IMR-90 (cell line): ENCODE data around the gene TMEM263. TPM values are rescaled to one million over a fixed set of nuclear protein-coding genes. Genes with fewer than 3 reads are reported as not detected.

Experiments
- ATAC-seq: fragments of 200-7000 bp; cut with Tn5 transposase; 2 replicates; pipeline ENCODE4 v1.9.1; 2020; ENCODE audit warnings: low read depth, mild to moderate bottlenecking, moderate library complexity
- BruUV-seq: library from RNA; stranded (reverse); fragments of 400-500 nt; replicated peaks from 2 replicates; lab custom pipeline; 2021; lab: Mats Ljungman, UMichigan
- CTCF ChIA-PET: fragments of 300-600 bp; formaldehyde crosslinking; extraction: SDS; loops from one replicate; lab custom pipeline; 2021; ENCODE audit warnings: antibody characterized with exemption; lab: Yijun Ruan, JAX
- POLR2A ChIA-PET: fragments of 300-600 bp; sonication (Branson Sonifier 250); formaldehyde crosslinking; loops from one replicate; lab custom pipeline; 2022; ENCODE audit warnings: antibody characterized with exemption; ENCODE audit not compliant: unreplicated experiment; lab: Charles Lee
- DNase-seq: peaks from one replicate; pipeline ENCODE4 v3.0.0; 2013
- H2AFZ ChIP-seq: replicated peaks from 2 replicates; pipeline ENCODE3; 2013; ENCODE audit warnings: low read length, mild to moderate bottlenecking; ENCODE audit not compliant: poor library complexity
- H2AK5ac ChIP-seq: 2 replicates; pipeline ENCODE4 v1.6.1; 2013; ENCODE audit warnings: low read depth, low read length, inconsistent platforms
- H2AK9ac ChIP-seq: replicated peaks from 2 replicates; pipeline ENCODE3; 2013; ENCODE audit warnings: mild to moderate bottlenecking, low read depth, low read length, moderate library complexity; ENCODE audit not compliant: poor library complexity
- H2BK120ac ChIP-seq: 2 replicates; pipeline ENCODE4 v1.6.1; 2013; ENCODE audit warnings: low read depth, low read length, inconsistent platforms
- H2BK15ac ChIP-seq: 3 replicates; pipeline ENCODE4 v1.6.1; 2013; ENCODE audit warnings: low read depth, low read length, inconsistent platforms
- H2BK20ac ChIP-seq: 2 replicates; pipeline ENCODE4 v1.6.1; 2013; ENCODE audit warnings: low read depth, mild to moderate bottlenecking, inconsistent platforms, low read length, moderate library complexity
- H2BK5ac ChIP-seq: 2 replicates; pipeline ENCODE4 v1.6.1; 2013; ENCODE audit warnings: mild to moderate bottlenecking, low read depth, low read length, inconsistent platforms; ENCODE audit not compliant: poor library complexity, severe bottlenecking
- H3K14ac ChIP-seq: replicated peaks from 2 replicates; pipeline ENCODE4 v1.6.1; 2013; ENCODE audit warnings: low read depth, low read length, inconsistent platforms
- H3K18ac ChIP-seq: 2 replicates; pipeline ENCODE4 v1.6.1; 2013; ENCODE audit warnings: low read depth, low read length, control low read depth
- H3K23ac ChIP-seq: 2 replicates; pipeline ENCODE4 v1.6.1; 2013; ENCODE audit warnings: low read depth, low read length, inconsistent platforms
- H3K27ac ChIP-seq: 2 replicates; pipeline ENCODE4 v1.5.1; 2013; ENCODE audit warnings: mild to moderate bottlenecking, control low read depth, low read length; ENCODE audit not compliant: insufficient read depth
- H3K27me3 ChIP-seq: 2 replicates; pipeline ENCODE4 v1.6.1; 2013; ENCODE audit warnings: low read length; ENCODE audit not compliant: control insufficient read depth, insufficient read depth
- H3K36me3 ChIP-seq: 2 replicates; pipeline ENCODE4 v1.6.1; 2013; ENCODE audit warnings: low read length, mixed read lengths; ENCODE audit not compliant: control insufficient read depth, insufficient read depth
- H3K4ac ChIP-seq: 2 replicates; pipeline ENCODE4 v1.6.1; 2013; ENCODE audit warnings: low read depth, low read length, inconsistent platforms
- H3K4me1 ChIP-seq: 2 replicates; pipeline ENCODE4 v1.6.1; 2013; ENCODE audit warnings: low read length, mixed read lengths; ENCODE audit not compliant: control insufficient read depth, insufficient read depth
- H3K4me2 ChIP-seq: 2 replicates; pipeline ENCODE4 v1.6.1; 2013; ENCODE audit warnings: low read depth, mild to moderate bottlenecking, control low read depth, low read length, moderate library complexity
- H3K4me3 ChIP-seq: 2 replicates; pipeline ENCODE4 v1.5.1; 2013; ENCODE audit warnings: low read depth, mild to moderate bottlenecking, control low read depth, low read length, moderate library complexity; ENCODE audit not compliant: insufficient read depth
- H3K56ac ChIP-seq: 2 replicates; pipeline ENCODE4 v1.6.1; 2013; ENCODE audit warnings: low read length, inconsistent platforms; ENCODE audit not compliant: insufficient read depth; ENCODE audit errors: extremely low read depth
- H3K79me1 ChIP-seq, 2 experiments: 2 replicates each; pipeline ENCODE4 v1.6.1; 2013; ENCODE audit warnings: low read length in 2 of 2, inconsistent platforms in 1 of 2, low read depth in 1 of 2
- H3K9ac ChIP-seq: 2 replicates; pipeline ENCODE4 v1.6.1; 2013; ENCODE audit warnings: low read depth, low read length, control low read depth
- H3K9me1 ChIP-seq: 2 replicates; pipeline ENCODE4 v1.6.1; 2013; ENCODE audit warnings: low read length, inconsistent platforms; ENCODE audit not compliant: insufficient read depth
- H3K9me3 ChIP-seq: 2 replicates; pipeline ENCODE4 v1.6.1; 2013; ENCODE audit warnings: low read length; ENCODE audit not compliant: control insufficient read depth, insufficient read depth
- H4K20me1 ChIP-seq: 2 replicates; pipeline ENCODE4 v1.6.1; 2013; ENCODE audit warnings: low read length, inconsistent platforms; ENCODE audit not compliant: insufficient read depth
- H4K5ac ChIP-seq: 2 replicates; pipeline ENCODE4 v1.6.1; 2013; ENCODE audit warnings: mild to moderate bottlenecking, low read depth, low read length, control low read depth
- H4K8ac ChIP-seq, 2 experiments: 2 replicates each; pipeline ENCODE4 v1.6.1; 2013; ENCODE audit warnings: low read depth in 2 of 2, low read length in 2 of 2, control low read depth in 1 of 2, inconsistent platforms in 1 of 2
- H4K91ac ChIP-seq: 2 replicates; pipeline ENCODE4 v1.6.1; 2013; ENCODE audit warnings: low read depth, low read length, inconsistent platforms; ENCODE audit not compliant: insufficient read depth
- BHLHE40 ChIP-seq: fragments of 150-350 bp; IDR thresholded peaks from 2 replicates; pipeline ENCODE4 v1.6.1; 2016; ENCODE audit warnings: mild to moderate bottlenecking, low read depth, low read length
- CEBPB ChIP-seq: IDR thresholded peaks from 2 replicates; pipeline ENCODE4 v1.6.1; 2012; ENCODE audit warnings: low read depth, low read length, improper control_type of control experiment
- FOS ChIP-seq: fragments of 150-350 bp; IDR thresholded peaks from 2 replicates; pipeline ENCODE4 v1.6.1; 2016; ENCODE audit warnings: low read depth, low read length
- MAFK ChIP-seq: IDR thresholded peaks from 2 replicates; pipeline ENCODE4 v1.6.1; 2012; ENCODE audit warnings: low read depth, low read length, improper control_type of control experiment
- MAZ ChIP-seq: IDR thresholded peaks from 2 replicates; pipeline ENCODE4 v1.6.1; 2012; ENCODE audit warnings: low read depth, mild to moderate bottlenecking, low read length, improper control_type of control experiment, moderate library complexity, borderline replicate concordance
- MXI1 ChIP-seq: IDR thresholded peaks from 2 replicates; pipeline ENCODE4 v1.6.1; 2012; ENCODE audit warnings: low read depth, mild to moderate bottlenecking, low read length, moderate library complexity, borderline replicate concordance
- NFE2L2 ChIP-seq: fragments of 150-350 bp; IDR thresholded peaks from 2 replicates; pipeline ENCODE4 v1.6.1; 2016; ENCODE audit warnings: low read depth, mild to moderate bottlenecking, low read length
- POLR2A ChIP-seq: IDR thresholded peaks from 2 replicates; pipeline ENCODE4 v1.6.1; 2012; ENCODE audit warnings: mild to moderate bottlenecking, low read depth, low read length
- RAD21 ChIP-seq: IDR thresholded peaks from 2 replicates; pipeline ENCODE4 v1.6.1; 2012; ENCODE audit warnings: low read length, improper control_type of control experiment
- RCOR1 ChIP-seq: IDR thresholded peaks from 2 replicates; pipeline ENCODE4 v1.6.1; 2012; ENCODE audit warnings: mild to moderate bottlenecking, low read length, improper control_type of control experiment; ENCODE audit not compliant: insufficient replicate concordance
- RFX5 ChIP-seq: IDR thresholded peaks from 2 replicates; pipeline ENCODE4 v1.8.0; 2012; ENCODE audit warnings: low read depth, mild to moderate bottlenecking, low read length, moderate library complexity
- SMC3 ChIP-seq: fragments of 150-350 bp; IDR thresholded peaks from 2 replicates; pipeline ENCODE4 v1.6.1; 2016; ENCODE audit warnings: low read depth, mild to moderate bottlenecking, antibody characterized with exemption, low read length, moderate library complexity
- WGBS, 2 experiments: methylation state at CpG; one replicate each; pipeline versions ENCODE4 v1.1.5 to v1.1.7; 2013; ENCODE audit warnings: missing lambda C conversion rate in 2 of 2; ENCODE audit not compliant: insufficient read length in 1 of 2; ENCODE audit errors: extremely low coverage in 2 of 2; 5-methylcytosine and 5-hydroxymethylcytosine counted together
- dilution Hi-C: fragments of 300-500 bp; cut with HindIII; formaldehyde crosslinking; loops from one replicate; pipeline ENCODE4 v1.14.3; 2018; ENCODE audit warnings: low sequenced_read_pairs; ENCODE audit not compliant: unreplicated experiment
- in situ Hi-C: fragments of 300-500 bp; cut with MboI; formaldehyde crosslinking; loops from 3 replicates; pipeline ENCODE4 v1.14.3; 2019; ENCODE audit warnings: low sequenced_read_pairs, inconsistent platforms, mixed read lengths
- intact Hi-C: fragments of 100-400 bp; cut with micrococcal nuclease; formaldehyde crosslinking; loops from 2 replicates; pipeline ENCODE4 v1.10.0; 2022
- polyA plus RNA-seq, 3 experiments: library from polyadenylated mRNA; depleted of rRNA; stranded (reverse); fragments of >200 nt; gene quantifications; 2 replicates each; pipeline ENCODE4 v1.2.3, GENCODE V29; 2012; ENCODE audit warnings: low replicate concordance in 1 of 3
- total RNA-seq: library from RNA; depleted of rRNA; stranded (reverse); fragments of >200 nt; gene quantifications from 2 replicates; pipeline ENCODE4 v1.2.3, GENCODE V29; 2012
- TF ChIP-seq, protein P1 (sequence below): fragments of 150-350 bp; IDR thresholded peaks from 2 replicates; pipeline ENCODE4 v1.6.1; 2016; ENCODE audit warnings: low read depth, mild to moderate bottlenecking, low read length, moderate library complexity, borderline replicate concordance
- TF ChIP-seq, protein P2 (sequence below): conservative IDR thresholded peaks from 2 replicates; pipeline ENCODE4 v1.5.1; 2012; ENCODE audit warnings: mild to moderate bottlenecking, low read depth, low read length, improper control_type of control experiment
- TF ChIP-seq, protein P3 (sequence below): fragments of 150-350 bp; IDR thresholded peaks from 2 replicates; pipeline ENCODE4 v1.6.1; 2017; ENCODE audit warnings: mild to moderate bottlenecking, antibody characterized with exemption, low read length, low read depth

Gene TMEM263
- total and polyA plus RNA-seq, 2 of the 4 experiments (the other 2 are of a cell fraction), result 47.9 to 99.7 TPM

DNA sequence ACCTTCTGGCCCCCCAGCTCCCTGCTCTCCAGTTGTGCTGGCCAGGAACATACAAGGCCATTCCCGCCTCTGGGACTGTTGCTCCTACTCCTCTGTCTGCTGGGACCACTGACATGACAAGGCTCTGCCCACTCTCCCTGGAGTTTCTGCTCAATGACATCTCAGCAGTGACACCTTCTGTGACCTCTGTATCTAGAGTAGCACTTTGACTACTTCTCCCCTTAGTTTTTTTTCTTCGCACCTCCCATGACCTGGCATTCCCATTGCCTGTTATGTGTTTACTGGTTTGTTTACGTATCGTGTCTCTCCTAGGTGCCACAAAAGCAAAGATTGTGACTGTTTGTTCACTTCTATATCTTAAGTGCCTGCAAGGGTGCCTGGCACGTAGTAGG lies 40.1 kb upstream of the TMEM263 start:
- DNase-seq (no peak), ATAC-seq (no peak)
- intact Hi-C loops, result loop anchor here (10.0 kb wide), 1 partner anchor 141 kb away; the partner anchor contains the start of gene RIC8B
- Histone ChIP-seq H3K18ac (no peak overlapping the region), H3K79me1 (no peaks in the 10 kb centered on the region), H2AK5ac (no peak overlapping the region), H3K9ac (no peak overlapping the region), H3K36me3 (no peaks in the 10 kb centered on the region), H2BK20ac (no peak overlapping the region), H2AFZ (no peak overlapping the region), H3K9me3 (no peaks in the 10 kb centered on the region), H4K91ac (no peak overlapping the region), H3K27ac (no peak overlapping the region), H3K4me2 (no peak overlapping the region), H4K5ac (no peak overlapping the region), H3K23ac (no peak overlapping the region), H3K9me1 (no peaks in the 10 kb centered on the region), H3K27me3 (peaks cover 7% of the 10 kb centered on the region), H2AK9ac (no peak overlapping the region), H3K14ac (no peak overlapping the region), H3K4ac (no peak overlapping the region), H3K4me1 (no peaks in the 10 kb centered on the region), H3K56ac (no peak overlapping the region), H3K4me3 (no peak overlapping the region), H2BK15ac (no peak overlapping the region), H2BK120ac (no peak overlapping the region), H4K20me1 (no peaks in the 10 kb centered on the region), H2BK5ac (no peak overlapping the region), H4K8ac (no peak overlapping the region)
- no TSS peak for BruUV-seq
- ChIA-PET CTCF (no interaction called here), POLR2A (no interaction called here)
- dilution Hi-C loops, result loop anchor here (25.0 kb wide), 1 partner anchor 528 kb away; no protein-coding TSS in a partner anchor
- WGBS, 2 experiments, result no CpG with 5 or more reads among the region's 5 CpGs
- in situ Hi-C loops, result loop anchor here (5.0 to 10.0 kb wide), 2 partner anchors 528 to 681 kb away; no protein-coding TSS in a partner anchor
- TF ChIP-seq, protein P1, sequence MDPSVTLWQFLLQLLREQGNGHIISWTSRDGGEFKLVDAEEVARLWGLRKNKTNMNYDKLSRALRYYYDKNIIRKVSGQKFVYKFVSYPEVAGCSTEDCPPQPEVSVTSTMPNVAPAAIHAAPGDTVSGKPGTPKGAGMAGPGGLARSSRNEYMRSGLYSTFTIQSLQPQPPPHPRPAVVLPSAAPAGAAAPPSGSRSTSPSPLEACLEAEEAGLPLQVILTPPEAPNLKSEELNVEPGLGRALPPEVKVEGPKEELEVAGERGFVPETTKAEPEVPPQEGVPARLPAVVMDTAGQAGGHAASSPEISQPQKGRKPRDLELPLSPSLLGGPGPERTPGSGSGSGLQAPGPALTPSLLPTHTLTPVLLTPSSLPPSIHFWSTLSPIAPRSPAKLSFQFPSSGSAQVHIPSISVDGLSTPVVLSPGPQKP, result no peak
- TF ChIP-seq RAD21 (no peak), SMC3 (no peak), CEBPB (no peak), POLR2A (no peak), NFE2L2 (no peak), BHLHE40 (no peak), RFX5 (no peak), MAZ (no peak), MAFK (no peak), RCOR1 (no peak), MXI1 (no peak), FOS (no peak)
- TF ChIP-seq, protein P2, sequence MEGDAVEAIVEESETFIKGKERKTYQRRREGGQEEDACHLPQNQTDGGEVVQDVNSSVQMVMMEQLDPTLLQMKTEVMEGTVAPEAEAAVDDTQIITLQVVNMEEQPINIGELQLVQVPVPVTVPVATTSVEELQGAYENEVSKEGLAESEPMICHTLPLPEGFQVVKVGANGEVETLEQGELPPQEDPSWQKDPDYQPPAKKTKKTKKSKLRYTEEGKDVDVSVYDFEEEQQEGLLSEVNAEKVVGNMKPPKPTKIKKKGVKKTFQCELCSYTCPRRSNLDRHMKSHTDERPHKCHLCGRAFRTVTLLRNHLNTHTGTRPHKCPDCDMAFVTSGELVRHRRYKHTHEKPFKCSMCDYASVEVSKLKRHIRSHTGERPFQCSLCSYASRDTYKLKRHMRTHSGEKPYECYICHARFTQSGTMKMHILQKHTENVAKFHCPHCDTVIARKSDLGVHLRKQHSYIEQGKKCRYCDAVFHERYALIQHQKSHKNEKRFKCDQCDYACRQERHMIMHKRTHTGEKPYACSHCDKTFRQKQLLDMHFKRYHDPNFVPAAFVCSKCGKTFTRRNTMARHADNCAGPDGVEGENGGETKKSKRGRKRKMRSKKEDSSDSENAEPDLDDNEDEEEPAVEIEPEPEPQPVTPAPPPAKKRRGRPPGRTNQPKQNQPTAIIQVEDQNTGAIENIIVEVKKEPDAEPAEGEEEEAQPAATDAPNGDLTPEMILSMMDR, result no peak
- TF ChIP-seq, protein P3, sequence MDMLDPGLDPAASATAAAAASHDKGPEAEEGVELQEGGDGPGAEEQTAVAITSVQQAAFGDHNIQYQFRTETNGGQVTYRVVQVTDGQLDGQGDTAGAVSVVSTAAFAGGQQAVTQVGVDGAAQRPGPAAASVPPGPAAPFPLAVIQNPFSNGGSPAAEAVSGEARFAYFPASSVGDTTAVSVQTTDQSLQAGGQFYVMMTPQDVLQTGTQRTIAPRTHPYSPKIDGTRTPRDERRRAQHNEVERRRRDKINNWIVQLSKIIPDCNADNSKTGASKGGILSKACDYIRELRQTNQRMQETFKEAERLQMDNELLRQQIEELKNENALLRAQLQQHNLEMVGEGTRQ, result no peak
